ENCODE results near the gene VTN. TPM values are rescaled to one million over a fixed set of nuclear protein-coding genes. Genes with fewer than 3 reads are reported as not detected.

The VTN gene
- total and polyA plus RNA-seq, 3 donors from 2014 or later = 6.5 to 57.9 (median 9.7) TPM

DNA sequence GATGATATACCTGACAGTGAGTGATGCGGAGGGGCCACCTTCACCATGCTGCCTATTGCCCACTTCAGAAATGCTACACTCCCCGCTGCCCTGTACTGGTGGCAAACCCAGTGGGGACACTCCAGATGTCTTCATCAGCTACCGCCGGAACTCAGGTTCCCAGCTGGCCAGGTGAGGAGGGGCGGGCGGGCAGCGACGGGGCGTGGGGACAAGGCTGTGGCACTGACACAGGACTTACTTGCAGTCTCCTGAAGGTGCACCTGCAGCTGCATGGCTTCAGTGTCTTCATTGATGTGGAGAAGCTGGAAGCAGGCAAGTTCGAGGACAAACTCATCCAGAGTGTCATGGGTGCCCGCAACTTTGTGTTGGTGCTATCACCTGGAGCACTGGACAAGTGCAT is 18.0 kb upstream of the VTN start:
- DNase-seq = no peak
- H3K4me1 ChIP-seq = no peaks in the 10 kb centered on the region

DNA sequence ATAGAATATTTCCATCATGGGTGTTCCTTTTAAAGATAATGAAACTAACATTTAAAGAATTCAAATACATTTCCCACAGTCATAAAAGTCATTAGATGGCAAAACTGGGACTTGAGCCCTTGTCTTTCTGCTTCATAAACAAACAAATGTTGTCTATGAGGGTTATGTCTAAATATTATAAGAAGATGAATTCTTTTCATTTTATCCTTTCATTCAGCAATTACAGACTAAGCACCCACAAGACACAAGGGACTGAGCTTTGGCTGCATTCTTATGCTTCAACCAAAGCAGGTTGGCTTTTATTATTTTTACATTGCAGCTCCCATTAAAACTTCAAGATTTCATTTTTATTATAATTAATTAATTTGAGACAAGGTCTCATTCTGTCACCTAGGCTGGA is 16.3 kb upstream of the VTN start:
- H3K27ac ChIP-seq = no peak overlapping the region
- no peak for DNase-seq
- no peaks in the 10 kb centered on the region for H3K27me3 ChIP-seq
- H3K4me3 ChIP-seq = no peak overlapping the region
- TF ChIP-seq POLR2A (IDR thresholded peaks at IDR 0.05) = no peak
- TF ChIP-seq, protein P1, sequence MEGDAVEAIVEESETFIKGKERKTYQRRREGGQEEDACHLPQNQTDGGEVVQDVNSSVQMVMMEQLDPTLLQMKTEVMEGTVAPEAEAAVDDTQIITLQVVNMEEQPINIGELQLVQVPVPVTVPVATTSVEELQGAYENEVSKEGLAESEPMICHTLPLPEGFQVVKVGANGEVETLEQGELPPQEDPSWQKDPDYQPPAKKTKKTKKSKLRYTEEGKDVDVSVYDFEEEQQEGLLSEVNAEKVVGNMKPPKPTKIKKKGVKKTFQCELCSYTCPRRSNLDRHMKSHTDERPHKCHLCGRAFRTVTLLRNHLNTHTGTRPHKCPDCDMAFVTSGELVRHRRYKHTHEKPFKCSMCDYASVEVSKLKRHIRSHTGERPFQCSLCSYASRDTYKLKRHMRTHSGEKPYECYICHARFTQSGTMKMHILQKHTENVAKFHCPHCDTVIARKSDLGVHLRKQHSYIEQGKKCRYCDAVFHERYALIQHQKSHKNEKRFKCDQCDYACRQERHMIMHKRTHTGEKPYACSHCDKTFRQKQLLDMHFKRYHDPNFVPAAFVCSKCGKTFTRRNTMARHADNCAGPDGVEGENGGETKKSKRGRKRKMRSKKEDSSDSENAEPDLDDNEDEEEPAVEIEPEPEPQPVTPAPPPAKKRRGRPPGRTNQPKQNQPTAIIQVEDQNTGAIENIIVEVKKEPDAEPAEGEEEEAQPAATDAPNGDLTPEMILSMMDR (IDR thresholded peaks at IDR 0.05) = no peak
- H3K9me3 ChIP-seq = no peaks in the 10 kb centered on the region
- no peaks in the 10 kb centered on the region for H3K36me3 ChIP-seq (ENCODE audit: low read depth, missing control alignments)
- intact Hi-C loops (cut with DNase I; ENCODE audit: low total_unique reads) = no loop called here
- H3K4me1 ChIP-seq = no peaks in the 10 kb centered on the region

More for the DNA sequence above, 18.0 kb upstream of the VTN start:
- Histone ChIP-seq H3K36me3 (ENCODE audit: low read depth, missing control alignments) (no peaks in the 10 kb centered on the region), H3K4me3 (no peak overlapping the region), H3K9me3 (no peaks in the 10 kb centered on the region), H3K27me3 (no peaks in the 10 kb centered on the region), H3K27ac (no peak overlapping the region)
- TF ChIP-seq POLR2A (IDR thresholded peaks at IDR 0.05) = no peak
- TF ChIP-seq, protein P1 (IDR thresholded peaks at IDR 0.05) = no peak
- 99% methylated on average over 11 of the region's 11 CpGs; no CpG with 5 or more reads in 1 of the 2 donors for WGBS, 2 donors
- intact Hi-C loops (cut with DNase I; ENCODE audit: low total_unique reads) = no loop called here

DNA sequence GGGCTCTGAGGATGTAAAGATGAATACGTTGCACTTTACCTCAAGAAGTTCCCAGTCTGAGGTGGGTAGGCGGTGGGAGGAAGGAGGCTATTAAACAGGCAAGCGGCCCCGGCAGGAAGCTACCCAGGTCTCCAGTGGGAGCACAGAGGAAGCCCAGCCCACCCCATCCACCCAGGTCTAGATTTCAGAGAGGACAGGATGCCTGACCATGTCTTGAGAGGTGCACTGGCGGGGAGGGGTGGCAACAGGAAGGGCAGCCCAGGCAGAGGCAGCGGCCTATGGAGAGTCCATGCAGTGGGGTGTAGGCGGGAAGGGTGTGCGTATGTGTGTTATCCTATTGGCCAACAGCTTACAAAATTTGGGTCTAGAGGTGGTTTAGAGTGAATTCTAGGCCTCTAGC is 15.3 kb upstream of the VTN start:
- peak overlapping the region in 1 of 2 donors; percentile 54 for H3K4me3 ChIP-seq
- no peaks in the 10 kb centered on the region for H3K36me3 ChIP-seq (ENCODE audit: low read depth, missing control alignments)
- H3K27me3 ChIP-seq = no peaks in the 10 kb centered on the region
- 68% methylated on average over 7 to 8 of the region's 8 CpGs for WGBS, 2 donors
- DNase-seq = no peak
- H3K27ac ChIP-seq = no peak overlapping the region
- TF ChIP-seq, protein P1 (IDR thresholded peaks at IDR 0.05) = no peak
- no peak for TF ChIP-seq POLR2A (IDR thresholded peaks at IDR 0.05)
- no peaks in the 10 kb centered on the region for H3K9me3 ChIP-seq
- H3K4me1 ChIP-seq = no peaks in the 10 kb centered on the region
- intact Hi-C loops (cut with DNase I; ENCODE audit: low total_unique reads) = no loop called here

DNA sequence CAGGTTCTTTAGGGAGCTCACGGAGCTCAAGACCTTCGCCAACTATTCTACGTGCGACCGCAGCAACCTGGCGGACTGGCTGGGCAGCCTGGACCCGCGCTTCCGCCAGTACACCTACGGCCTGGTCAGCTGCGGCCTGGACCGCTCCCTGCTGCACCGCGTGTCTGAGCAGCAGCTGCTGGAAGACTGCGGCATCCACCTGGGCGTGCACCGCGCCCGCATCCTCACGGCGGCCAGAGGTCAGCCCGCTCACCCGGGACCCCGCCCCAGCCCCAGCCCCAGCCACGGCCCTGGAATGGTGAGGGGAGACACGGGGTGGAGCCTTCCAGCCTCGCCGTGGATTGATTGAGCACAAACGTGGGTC is 14.9 kb upstream of the VTN start:
- Histone ChIP-seq H3K27ac (no peak overlapping the region), H3K36me3 (ENCODE audit: low read depth, missing control alignments) (no peaks in the 10 kb centered on the region), H3K27me3 (no peaks in the 10 kb centered on the region), H3K4me1 (no peaks in the 10 kb centered on the region), H3K9me3 (no peaks in the 10 kb centered on the region), H3K4me3 (peak overlapping the region; percentile 15 to 54)
- TF ChIP-seq, protein P1 (IDR thresholded peaks at IDR 0.05) = no peak
- no peak for TF ChIP-seq POLR2A (IDR thresholded peaks at IDR 0.05)
- intact Hi-C loops (cut with DNase I; ENCODE audit: low total_unique reads) = no loop called here
- DNase-seq = no peak
- WGBS, 2 donors = 31 to 64% methylated on average over 5 to 28 of the region's 29 CpGs

DNA sequence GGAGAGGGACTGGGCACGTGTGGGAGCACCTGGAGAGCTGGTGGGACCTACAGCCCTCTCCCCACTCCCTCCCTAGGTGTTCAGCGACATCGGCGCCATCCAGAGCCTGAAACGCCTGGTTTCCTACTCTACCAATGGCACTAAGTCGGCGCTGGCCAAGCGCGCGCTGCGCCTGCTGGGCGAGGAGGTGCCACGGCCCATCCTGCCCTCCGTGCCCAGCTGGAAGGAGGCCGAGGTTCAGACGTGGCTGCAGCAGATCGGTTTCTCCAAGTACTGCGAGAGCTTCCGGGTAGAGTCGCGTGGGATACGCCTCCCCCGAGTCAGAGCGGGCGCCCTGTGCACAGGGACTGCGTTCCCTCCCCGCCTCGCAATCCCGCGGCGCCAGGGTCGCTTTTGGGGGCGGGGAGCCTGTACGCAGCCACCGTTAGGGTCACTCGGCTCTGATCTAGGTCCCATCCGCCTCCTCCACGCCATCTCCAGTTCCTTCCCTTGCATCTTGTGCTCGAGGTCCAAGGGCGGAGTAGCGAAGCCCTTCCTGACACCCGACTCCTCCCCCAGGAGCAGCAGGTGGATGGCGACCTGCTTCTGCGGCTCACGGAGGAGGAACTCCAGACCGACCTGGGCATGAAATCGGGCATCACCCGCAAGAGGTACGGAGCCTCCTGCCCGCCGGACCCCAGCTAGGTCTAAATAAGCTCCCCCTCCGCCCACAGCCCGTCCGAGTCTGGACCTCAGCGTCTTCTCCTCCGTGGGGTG is 14.4 kb upstream of the VTN start:
- no peak for TF ChIP-seq POLR2A (IDR thresholded peaks at IDR 0.05)
- TF ChIP-seq, protein P1 (IDR thresholded peaks at IDR 0.05) = no peak
- DNase-seq = peak; percentile 51
- Histone ChIP-seq H3K27me3 (no peaks in the 10 kb centered on the region), H3K27ac (no peak overlapping the region), H3K36me3 (ENCODE audit: low read depth, missing control alignments) (no peaks in the 10 kb centered on the region), H3K9me3 (no peaks in the 10 kb centered on the region), H3K4me1 (no peaks in the 10 kb centered on the region), H3K4me3 (peak overlapping the region; percentile 15 to 54)
- WGBS, 2 donors = 30 to 52% methylated on average over 31 to 56 of the region's 56 CpGs
- intact Hi-C loops (cut with DNase I; ENCODE audit: low total_unique reads) = no loop called here
